Mesodermal cell (in vitro differentiated cells): ENCODE results near the gene MED27.

ENCODE experiments used
- H3K27ac ChIP-seq: 2 replicates; pipeline ENCODE4 v1.7.0; 2013; ENCODE audit warnings: mild to moderate bottlenecking, low read depth, low read length, moderate library complexity; ENCODE audit not compliant: severe bottlenecking
- H3K36me3 ChIP-seq: 2 replicates; pipeline ENCODE4 v1.7.1; 2013; ENCODE audit warnings: mild to moderate bottlenecking, low read length, moderate library complexity; ENCODE audit not compliant: control insufficient read depth, insufficient read depth
- H3K4me1 ChIP-seq: one replicate; pipeline ENCODE4 v1.7.1; 2013; ENCODE audit warnings: mild to moderate bottlenecking, low read length; ENCODE audit not compliant: insufficient read depth, control insufficient read depth, poor library complexity, severe bottlenecking
- H3K4me3 ChIP-seq: 2 replicates; pipeline ENCODE4 v1.7.0; 2013; ENCODE audit warnings: low read length, control low read depth, mild to moderate bottlenecking; ENCODE audit not compliant: insufficient read depth, poor library complexity, severe bottlenecking; ENCODE audit errors: extremely low read depth
- H3K9me3 ChIP-seq: 2 replicates; pipeline ENCODE4 v1.7.1; 2013; ENCODE audit warnings: mild to moderate bottlenecking, low read length, moderate library complexity; ENCODE audit not compliant: control insufficient read depth
- WGBS, 2 experiments: methylation state at CpG; one replicate each; pipeline ENCODE4 v1.1.5; 2013; ENCODE audit warnings: missing lambda C conversion rate in 2 of 2; ENCODE audit not compliant: insufficient coverage in 2 of 2; 5-methylcytosine and 5-hydroxymethylcytosine counted together

Gene MED27

DNA sequence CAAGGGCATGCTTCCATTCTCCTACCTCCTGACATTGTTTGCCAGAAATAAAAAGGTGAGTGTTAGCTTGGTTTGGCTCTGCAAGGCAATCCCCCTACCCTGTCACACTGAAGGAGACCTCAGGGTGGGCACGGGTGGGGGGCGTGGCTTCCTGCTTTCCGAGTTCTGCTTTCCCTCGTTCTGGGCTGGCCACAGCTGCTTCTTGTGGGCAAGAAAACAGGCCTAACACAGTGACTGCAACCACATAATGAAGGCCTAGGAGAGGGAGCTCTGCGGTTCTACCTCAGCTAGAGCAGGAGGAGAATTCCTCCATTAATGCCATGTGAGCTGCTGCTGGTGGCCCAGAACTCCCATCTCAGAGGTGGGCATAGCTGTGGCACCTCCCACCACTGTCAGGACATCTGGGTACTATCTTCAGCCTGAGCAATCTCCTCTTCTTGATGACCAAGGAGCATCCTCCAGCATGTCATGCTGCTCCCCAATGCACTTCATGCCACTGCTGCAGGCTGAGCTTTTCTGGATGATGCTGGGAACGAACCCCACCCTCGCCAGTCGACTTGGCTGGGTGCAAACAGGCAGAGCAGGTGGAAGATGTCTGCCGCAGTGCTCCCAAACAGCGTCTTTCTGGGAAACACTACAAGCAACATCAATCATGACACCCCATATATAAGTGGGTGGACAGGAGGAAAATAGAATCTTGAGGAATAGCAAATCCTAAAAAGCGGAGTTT, 200.3 kb downstream of the MED27 start:
- no peaks in the 10 kb centered on the region for H3K4me1 ChIP-seq
- H3K9me3 ChIP-seq = no peaks in the 10 kb centered on the region
- 92 to 100% methylated on average over 5 to 9 of the region's 11 CpGs for WGBS, 2 experiments
- no peak overlapping the region for H3K4me3 ChIP-seq
- no peak overlapping the region for H3K27ac ChIP-seq
- H3K36me3 ChIP-seq = no peaks in the 10 kb centered on the region

DNA sequence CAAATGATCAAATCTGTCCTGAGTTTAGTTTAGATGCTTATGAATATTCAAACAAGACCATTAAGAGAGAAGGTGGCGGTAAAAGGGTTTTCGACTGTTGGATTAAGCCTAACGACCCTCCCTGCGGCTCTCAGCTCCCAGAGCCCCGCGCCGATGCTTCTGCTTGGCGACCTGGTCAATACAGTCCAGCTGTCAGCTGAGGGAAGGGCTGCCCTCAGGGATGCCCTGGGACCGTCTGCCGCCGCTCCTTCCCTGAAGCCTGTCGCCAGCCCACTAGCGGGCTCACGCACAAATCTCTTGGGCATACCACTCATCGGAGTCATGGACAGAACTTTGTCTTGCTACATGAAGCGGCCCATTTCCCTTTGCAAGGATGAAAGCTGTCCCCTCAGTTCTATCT, 203.2 kb downstream of the MED27 start:
- Histone ChIP-seq H3K4me3 (no peak overlapping the region), H3K27ac (no peak overlapping the region), H3K9me3 (no peaks in the 10 kb centered on the region), H3K4me1 (no peaks in the 10 kb centered on the region), H3K36me3 (no peaks in the 10 kb centered on the region)
- 91 to 95% methylated on average over 14 to 16 of the region's 16 CpGs for WGBS, 2 experiments

DNA sequence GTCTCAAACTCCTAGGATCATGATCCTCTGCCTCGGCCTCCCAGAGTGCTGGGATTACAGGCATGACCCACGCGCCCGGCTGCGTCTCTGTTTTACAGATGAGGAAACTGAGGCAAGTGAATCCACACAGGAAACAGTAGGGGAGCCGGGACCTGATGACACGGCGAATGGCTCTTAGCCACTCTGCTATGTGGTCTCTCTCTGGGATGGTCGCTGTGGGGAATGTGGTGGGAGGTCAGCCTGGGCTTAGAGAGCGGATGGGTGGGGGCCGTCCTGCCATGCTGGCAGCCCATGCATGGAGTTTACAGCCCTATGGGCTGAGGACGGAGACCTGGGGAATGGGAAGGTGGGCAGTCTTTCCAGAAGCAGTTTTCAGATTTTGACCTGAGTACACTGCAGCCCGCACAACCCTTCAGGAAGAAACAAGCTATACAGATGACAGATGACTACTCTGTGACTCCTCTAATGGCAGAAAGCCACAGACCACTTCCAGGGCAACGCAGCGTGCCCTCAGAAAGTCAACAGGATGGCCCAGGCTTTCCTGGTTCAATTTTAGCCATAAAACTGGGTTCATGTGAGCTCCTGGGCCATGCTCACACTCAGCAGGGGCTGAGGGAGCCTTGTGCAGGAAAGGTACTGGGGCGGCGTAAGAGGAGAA, 203.7 kb downstream of the MED27 start:
- H3K4me3 ChIP-seq = no peak overlapping the region
- no peak overlapping the region for H3K27ac ChIP-seq
- H3K9me3 ChIP-seq = no peaks in the 10 kb centered on the region
- H3K4me1 ChIP-seq = no peaks in the 10 kb centered on the region
- 95 to 97% methylated on average over 15 to 17 of the region's 17 CpGs for WGBS, 2 experiments
- no peaks in the 10 kb centered on the region for H3K36me3 ChIP-seq

DNA sequence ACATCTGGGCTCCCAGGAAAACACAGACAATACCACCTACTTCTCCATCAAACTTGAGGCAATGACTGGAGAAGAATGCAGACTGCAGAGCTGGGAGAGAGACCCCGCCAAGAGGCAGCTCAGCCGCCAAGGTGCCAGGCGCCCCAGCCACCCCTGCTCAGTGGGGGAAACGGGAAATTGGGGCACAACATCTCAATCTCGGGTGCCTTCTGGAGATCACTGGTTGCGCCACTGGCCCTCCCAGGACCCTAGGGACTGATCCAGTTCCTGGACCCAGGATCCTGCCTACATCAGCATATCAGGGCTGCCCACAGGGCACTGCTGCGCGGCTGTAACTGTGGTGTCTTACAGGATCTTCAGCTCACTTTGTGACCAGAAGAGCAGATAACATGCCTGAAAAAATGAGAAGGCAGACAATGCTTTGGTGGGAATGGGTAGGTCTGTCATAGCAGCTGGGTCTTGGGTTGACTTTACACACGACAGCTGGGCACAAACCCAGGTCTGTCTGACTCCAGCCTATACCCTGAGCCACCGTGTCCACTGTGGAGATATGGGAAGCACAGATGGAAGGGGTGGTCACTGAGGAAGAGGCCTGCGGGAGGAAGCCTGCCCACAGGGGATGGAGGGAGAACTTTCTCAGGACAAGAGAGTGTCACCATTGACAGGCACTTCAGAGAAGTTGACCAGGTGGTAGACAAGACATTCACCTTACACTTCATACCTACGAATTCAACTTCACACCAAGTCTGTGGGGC, 204.6 kb downstream of the MED27 start:
- Histone ChIP-seq H3K9me3 (no peaks in the 10 kb centered on the region), H3K27ac (no peak overlapping the region)
- WGBS, 2 experiments = 93 to 96% methylated on average over 10 to 12 of the region's 12 CpGs

DNA sequence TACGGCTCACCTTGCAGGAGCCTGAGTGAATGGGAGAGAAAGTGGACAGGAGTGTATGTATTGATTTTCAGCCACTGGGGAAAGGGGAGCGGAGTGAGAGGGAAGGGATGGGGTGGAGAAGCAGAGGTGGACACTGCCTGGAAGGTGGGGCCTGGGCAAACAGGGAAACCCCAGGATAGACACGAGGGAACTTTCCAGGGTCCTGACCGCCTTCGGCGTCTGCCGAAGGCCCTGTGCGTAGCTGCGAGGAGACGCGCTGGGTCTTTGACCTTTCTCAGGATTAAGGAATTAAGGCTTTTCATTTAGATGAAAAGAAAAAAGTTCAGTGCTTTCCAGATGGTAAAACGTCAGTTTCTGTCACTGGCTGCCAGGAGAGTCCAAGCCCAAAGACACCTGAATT, 205.2 kb downstream of the MED27 start:
- 86 to 92% methylated on average over 10 to 12 of the region's 12 CpGs for WGBS, 2 experiments
- Histone ChIP-seq H3K27ac (no peak overlapping the region), H3K4me1 (no peaks in the 10 kb centered on the region)

More for the DNA sequence above, 204.6 kb downstream of the MED27 start:
- no peaks in the 10 kb centered on the region for H3K4me1 ChIP-seq
- no peaks in the 10 kb centered on the region for H3K36me3 ChIP-seq
- H3K4me3 ChIP-seq = no peak overlapping the region

DNA sequence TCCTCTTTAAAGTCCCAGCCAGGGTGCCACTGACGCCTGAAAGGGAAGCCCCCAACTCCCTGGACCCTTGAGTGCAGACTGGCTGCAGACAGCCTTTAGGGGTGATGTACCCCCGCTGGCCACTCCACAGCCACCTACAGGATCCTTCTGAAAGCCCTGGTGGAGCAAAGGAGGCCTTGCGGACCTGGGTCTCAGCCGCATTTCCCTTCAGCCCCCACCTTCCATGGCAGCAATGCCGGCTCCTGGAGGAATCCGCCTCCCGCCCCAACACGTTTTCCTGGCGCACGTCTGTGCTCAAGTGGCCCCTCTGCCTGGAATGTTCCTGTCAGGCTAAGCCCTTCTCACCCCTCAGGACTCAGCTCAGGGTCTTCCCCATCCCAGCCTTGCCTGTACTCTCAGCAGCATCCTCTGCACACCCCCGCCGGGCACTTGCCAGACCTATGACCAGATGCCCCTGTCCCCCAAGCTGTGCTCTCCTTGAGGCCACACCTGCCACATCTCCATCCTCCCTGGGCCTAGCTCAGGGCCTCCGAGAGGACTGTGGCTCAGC, 205.7 kb downstream of the MED27 start:
- no peaks in the 10 kb centered on the region for H3K9me3 ChIP-seq
- 86 to 93% methylated on average over 12 of the region's 13 CpGs for WGBS, 2 experiments
- H3K4me3 ChIP-seq = no peak overlapping the region
- no peaks in the 10 kb centered on the region for H3K4me1 ChIP-seq
- H3K27ac ChIP-seq = no peak overlapping the region
- H3K36me3 ChIP-seq = no peaks in the 10 kb centered on the region

More for the DNA sequence above, 205.2 kb downstream of the MED27 start:
- Histone ChIP-seq H3K36me3 (no peaks in the 10 kb centered on the region), H3K9me3 (no peaks in the 10 kb centered on the region), H3K4me3 (no peak overlapping the region)

DNA sequence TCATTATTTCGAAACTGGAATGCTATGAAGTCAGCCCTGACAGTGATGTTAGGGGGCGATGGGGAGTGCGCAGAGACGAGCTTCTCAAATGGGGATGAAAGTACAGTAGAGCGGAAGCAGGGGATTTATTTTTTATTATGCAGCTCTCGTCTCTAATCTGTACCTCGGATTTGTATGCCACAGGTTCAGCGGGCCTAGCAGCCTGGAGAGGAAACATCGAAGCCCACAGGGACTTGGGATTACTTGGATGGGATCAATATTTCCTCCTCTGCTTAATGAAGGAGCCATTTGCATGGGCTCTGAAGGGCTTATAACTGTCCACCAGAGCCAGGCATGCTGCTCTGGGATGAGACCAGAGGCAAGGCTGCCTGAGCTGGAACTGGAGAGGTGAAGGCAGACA, 206.3 kb downstream of the MED27 start:
- no peaks in the 10 kb centered on the region for H3K36me3 ChIP-seq
- 94 to 97% methylated on average over 8 to 9 of the region's 9 CpGs for WGBS, 2 experiments
- no peaks in the 10 kb centered on the region for H3K9me3 ChIP-seq
- no peaks in the 10 kb centered on the region for H3K4me1 ChIP-seq
- H3K27ac ChIP-seq = no peak overlapping the region
- H3K4me3 ChIP-seq = no peak overlapping the region

DNA sequence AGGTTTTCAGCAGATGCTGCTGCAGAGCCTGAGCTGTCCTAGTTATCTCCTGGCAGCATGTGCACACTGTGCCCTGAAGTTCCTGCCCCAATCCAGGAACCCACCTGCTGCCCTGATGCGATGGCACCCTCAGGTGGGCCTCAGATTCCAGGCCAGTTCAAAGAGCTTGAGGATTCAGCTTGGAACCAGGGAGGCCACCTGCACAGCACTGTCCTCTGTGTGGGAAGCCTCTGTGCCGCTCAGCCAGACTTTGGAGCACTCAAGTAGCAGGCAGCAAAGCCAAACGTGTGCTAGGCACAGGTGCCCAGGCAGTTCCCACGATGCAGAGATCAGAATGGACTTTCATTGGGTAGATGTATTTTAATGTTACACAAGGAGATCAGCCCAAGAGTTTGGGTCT, 207.0 kb downstream of the MED27 start:
- no peak overlapping the region for H3K27ac ChIP-seq
- 91 to 96% methylated on average over 4 of the region's 4 CpGs for WGBS, 2 experiments
- H3K36me3 ChIP-seq = no peaks in the 10 kb centered on the region
- H3K4me1 ChIP-seq = no peaks in the 10 kb centered on the region
- H3K9me3 ChIP-seq = no peaks in the 10 kb centered on the region
- H3K4me3 ChIP-seq = no peak overlapping the region

DNA sequence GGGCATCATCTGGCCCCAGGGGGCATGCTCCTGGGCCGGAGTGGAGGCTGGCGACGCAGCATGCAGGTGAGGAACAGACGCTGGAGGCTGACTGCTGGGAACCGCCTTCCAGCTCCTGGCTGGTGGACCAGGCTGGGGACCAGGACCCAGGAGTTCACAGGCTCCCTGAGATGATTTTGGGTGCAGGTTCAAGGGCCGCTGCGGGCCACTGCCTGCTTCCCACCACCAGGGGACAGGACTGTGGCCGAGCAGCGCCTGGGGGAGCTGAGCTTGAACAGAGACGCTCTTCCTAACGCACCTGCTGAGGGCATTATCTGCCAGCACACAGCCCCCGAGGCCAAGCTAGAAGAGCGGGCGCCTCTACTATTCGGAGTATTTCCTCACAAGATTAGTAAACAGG, 207.7 kb downstream of the MED27 start:
- Histone ChIP-seq H3K36me3 (no peaks in the 10 kb centered on the region), H3K4me1 (no peaks in the 10 kb centered on the region), H3K9me3 (no peaks in the 10 kb centered on the region), H3K4me3 (no peak overlapping the region), H3K27ac (no peak overlapping the region)
- WGBS, 2 experiments = 79 to 82% methylated on average over 12 to 15 of the region's 15 CpGs

DNA sequence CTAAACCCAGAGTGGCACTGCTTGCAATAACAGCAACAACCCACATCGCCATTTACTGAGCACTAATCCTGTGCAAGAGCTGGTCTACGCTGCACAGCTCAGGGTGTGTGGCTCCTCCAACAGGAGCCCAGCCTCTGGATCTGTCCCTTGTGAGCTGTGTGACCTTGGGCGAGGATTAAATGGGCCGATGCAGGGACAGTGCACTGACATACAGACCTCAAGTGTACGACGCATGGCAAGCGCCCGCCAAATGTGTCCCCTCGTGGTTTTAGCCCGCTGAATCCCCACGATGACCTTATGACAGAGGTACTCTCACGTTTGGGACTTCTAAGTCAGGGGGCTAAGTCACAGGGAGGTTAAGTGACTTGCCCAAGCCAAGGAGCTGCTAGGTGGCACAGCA, 209.5 kb downstream of the MED27 start:
- no peaks in the 10 kb centered on the region for H3K4me1 ChIP-seq
- no peak overlapping the region for H3K4me3 ChIP-seq
- H3K36me3 ChIP-seq = no peaks in the 10 kb centered on the region
- 89 to 91% methylated on average over 12 of the region's 12 CpGs for WGBS, 2 experiments
- no peaks in the 10 kb centered on the region for H3K9me3 ChIP-seq
- H3K27ac ChIP-seq = no peak overlapping the region
